Measurements from ENCODE around the gene RIMBP3C.
"Not testable (repeated sequence)": the region's sequence is repeated elsewhere in the genome, so short reads cannot be mapped to it uniquely, and the experiment has no call there.

RIMBP3C gene

GRCh38 chr22:21573293-21573734 is 22.1 kb upstream of the RIMBP3C start:
- DNase-seq (ENCODE audit: low read depth in 3 of 3), result no peak

GRCh38 chr22:21571679-21572078 is 20.4 kb upstream of the RIMBP3C start:
- no peak for DNase-seq (ENCODE audit: low read depth in 3 of 3)

GRCh38 chr22:21570398-21570797 is 19.1 kb upstream of the RIMBP3C start:
- no peak for DNase-seq (ENCODE audit: low read depth in 3 of 3)

- no peak for DNase-seq (ENCODE audit: low read depth in 3 of 3)
Observed at GRCh38 chr22:21569459-21570170, 18.4 kb upstream of the RIMBP3C start.

GRCh38 chr22:21569076-21569427 is 17.8 kb upstream of the RIMBP3C start:
- not testable (repeated sequence) for DNase-seq (ENCODE audit: low read depth in 3 of 3)

DNA sequence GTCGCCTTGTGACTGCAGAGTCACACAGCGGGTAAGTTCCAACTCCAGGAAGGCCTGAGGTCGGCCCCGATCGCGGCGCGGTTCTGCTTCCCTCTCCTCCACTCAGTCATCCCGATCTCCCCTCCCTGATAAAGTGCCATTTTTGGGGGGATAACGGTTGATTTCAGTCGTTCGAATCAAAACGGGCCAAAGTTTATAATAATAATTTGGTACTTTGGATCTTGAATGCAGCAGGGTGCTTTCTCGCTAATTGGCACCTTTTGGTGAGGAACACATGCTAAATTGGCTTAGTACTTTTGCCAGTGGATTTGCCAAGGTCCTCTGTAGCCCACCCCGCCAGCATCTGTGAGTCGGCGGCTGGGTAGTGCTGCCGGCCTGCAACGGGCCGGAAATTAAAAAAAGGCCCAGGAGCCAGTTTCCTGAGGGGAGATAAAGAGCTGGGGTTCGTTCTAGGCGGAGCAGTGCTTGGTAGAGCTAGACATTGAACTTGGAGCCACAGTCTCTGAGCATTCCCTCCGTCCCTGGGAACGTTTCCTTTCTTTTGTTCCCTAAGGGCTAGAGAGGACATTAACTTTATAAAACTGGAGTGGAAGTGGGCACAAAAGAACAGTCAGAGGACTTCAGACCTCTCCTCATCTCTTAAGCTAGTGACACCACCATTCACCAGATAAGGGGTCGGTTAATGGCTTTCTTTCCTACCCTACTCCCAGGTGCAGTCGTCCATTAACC is 17.2 kb upstream of the RIMBP3C start:
- DNase-seq (ENCODE audit: low read depth in 3 of 3), result no peak

- DNase-seq (ENCODE audit: low read depth in 3 of 3), result peak; percentile 73 to 84 (median 75)
Observed at GRCh38 chr22:21567456-21568346, 16.4 kb upstream of the RIMBP3C start, which contains the start of gene UBE2L3. TSS of gene UBE2L3 (plus strand) at chr22:21567714. CDS start at chr22:21567745, 31 bp downstream.

- no peak for DNase-seq (ENCODE audit: low read depth in 3 of 3)
Observed at GRCh38 chr22:21564411-21564810, 13.2 kb upstream of the RIMBP3C start.

DNA sequence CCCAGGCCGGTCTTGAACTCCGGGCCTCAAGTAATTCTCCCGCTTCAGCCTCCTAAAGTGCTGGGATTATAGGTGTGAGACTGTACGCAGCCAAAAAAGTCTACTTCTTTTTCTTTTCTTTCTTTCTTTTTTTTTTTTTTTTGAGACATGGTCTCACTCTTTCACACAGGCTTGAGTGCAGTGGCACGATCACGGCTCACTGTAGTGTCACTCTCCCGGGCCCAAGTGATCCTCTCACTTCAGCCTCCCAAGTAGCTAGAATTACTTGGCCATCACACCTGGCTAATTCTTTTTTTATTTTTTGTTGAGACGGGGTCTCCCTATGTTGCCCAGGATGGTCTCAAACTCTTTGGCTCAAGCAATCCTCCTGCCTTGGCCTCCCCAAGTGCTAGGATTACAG is 12.7 kb upstream of the RIMBP3C start:
- DNase-seq (ENCODE audit: low read depth in 3 of 3), result no peak

DNA sequence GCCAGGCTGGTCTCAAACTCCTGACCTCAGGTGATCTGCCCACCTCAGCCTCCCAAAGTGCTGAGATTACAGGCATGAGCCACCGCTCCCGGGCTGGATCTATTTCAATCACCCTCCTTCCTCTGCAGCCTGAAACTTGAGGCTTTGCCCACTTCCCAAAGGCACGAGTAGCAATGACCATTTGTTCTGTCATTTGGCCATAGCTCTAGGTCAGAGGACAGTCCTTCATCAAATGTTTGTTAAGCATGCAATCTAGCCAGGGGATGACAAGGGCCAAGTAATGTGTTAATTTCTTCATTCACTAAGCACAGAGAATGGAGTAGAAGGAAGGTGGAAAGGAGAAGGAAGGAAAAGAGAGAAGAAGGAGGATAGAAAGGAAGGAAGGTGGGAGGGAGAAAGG is 9.4 kb upstream of the RIMBP3C start:
- DNase-seq (ENCODE audit: low read depth in 3 of 3), result not testable (repeated sequence)

- DNase-seq (ENCODE audit: low read depth in 3 of 3), result not testable (repeated sequence)
Observed at GRCh38 chr22:21559345-21560125, 8.3 kb upstream of the RIMBP3C start.

GRCh38 chr22:21550678-21551047 is 598 bp downstream of the RIMBP3C start:
- DNase-seq (ENCODE audit: low read depth in 3 of 3), result not testable (repeated sequence)

GRCh38 chr22:21550008-21550677 is 1.1 kb downstream of the RIMBP3C start:
- not testable (repeated sequence) for DNase-seq (ENCODE audit: low read depth in 3 of 3)

DNA sequence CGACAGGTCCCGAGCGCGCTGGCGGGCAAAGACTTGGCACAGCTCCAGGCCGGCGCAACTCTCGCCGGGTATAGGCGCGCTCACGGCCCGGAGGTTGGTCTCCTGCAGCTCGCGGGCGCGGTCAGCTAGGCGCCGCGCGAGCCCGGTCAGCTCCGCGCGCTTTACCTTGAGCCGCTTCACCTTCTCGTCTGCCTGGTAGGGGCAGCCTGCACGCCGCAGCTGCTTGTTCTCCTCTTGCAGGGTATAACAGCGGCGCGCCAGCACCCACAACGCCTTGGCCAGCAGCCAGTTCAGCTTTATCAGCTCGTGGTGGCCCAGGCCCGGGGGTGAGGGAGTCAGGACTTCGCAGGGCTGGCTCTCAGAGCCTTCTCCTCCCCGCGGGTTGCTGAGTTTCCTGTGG is 1.7 kb downstream of the RIMBP3C start:
- not testable (repeated sequence) for DNase-seq (ENCODE audit: low read depth in 3 of 3)

- DNase-seq (ENCODE audit: low read depth in 3 of 3), result not testable (repeated sequence)
Observed at GRCh38 chr22:21544432-21545322, 6.6 kb downstream of the RIMBP3C start.

DNA sequence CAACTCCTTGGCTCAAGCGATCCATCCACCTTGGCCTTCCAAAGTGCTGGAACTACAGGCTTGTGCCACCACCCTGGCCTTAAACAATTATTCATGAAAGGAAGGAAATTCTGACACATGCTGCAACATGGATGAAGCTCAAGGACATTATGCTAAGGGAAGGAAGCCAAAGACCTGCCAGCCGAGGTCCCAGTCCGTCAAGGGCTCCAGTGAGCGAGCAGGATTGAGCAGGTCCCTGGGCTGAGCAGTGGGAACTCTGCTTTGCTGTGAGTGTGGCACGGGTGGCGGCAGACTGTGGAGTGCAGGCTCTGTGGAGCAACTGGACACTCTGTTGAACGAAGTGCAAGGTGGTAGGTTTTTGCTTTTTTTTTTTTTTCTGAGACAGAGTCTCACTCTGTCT is 11.4 kb downstream of the RIMBP3C start:
- DNase-seq (ENCODE audit: low read depth in 3 of 3), result not testable (repeated sequence)

DNA sequence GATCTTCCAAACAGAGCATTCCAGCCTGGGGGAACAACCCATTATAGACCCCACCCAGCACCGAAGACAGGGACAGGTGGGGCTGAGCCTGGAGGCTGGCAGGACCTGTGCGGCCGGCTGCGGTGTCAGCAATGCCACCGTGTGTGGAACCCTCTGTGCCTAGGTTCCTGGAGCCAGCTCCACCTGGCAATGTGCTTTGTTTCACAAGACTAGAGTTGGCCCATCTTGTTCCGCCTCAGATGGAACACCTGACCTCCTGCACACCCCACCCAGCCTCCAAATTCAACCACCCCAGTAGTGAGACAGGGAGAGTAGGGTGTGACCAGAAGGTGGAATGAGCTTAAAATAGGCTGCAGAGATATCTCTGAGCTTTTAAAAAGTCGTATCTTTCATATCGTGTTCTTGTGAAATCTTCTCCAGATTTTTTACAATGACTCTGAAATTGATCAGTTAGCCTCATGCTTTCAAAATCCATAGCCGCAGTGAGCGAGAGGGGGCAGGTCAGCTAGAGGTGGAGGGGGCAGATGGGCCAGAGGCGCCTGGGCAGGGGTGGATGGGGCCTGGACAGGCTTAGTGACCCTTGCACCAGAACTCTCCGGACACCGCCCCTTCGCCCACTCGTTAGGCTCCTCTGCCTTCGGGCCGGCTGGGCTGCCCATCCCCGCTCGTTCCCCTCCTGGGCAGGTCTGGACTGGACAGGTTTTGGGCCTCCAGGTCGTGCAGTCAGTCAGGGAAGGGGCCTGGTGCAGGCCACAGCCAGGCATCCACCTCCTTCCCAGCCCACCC is 18.2 kb downstream of the RIMBP3C start:
- DNase-seq (ENCODE audit: low read depth in 3 of 3), result not testable (repeated sequence)

DNA sequence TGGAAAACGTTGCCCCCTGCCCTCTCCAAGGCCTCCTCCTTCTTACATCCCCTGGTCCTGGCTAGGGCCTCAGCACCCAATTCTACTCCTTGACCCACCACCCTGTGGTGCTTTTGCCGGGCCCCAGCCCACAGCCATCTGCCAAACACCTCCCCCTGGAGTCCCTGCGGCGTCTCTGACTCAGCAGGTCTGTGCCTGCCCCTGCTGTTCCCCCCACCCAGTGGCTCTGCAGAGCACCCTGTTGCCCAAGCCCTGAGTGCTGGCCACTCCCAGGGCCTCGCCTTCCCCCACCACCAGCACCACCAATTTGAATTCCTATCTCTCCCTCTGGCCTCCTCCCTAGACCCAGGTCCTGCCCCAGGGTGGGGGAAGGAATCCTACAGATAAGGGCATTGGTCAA is 19.7 kb downstream of the RIMBP3C start:
- DNase-seq (ENCODE audit: low read depth in 3 of 3), result not testable (repeated sequence)
